Measurements from ENCODE around the gene CEP128.

CEP128 gene

DNA sequence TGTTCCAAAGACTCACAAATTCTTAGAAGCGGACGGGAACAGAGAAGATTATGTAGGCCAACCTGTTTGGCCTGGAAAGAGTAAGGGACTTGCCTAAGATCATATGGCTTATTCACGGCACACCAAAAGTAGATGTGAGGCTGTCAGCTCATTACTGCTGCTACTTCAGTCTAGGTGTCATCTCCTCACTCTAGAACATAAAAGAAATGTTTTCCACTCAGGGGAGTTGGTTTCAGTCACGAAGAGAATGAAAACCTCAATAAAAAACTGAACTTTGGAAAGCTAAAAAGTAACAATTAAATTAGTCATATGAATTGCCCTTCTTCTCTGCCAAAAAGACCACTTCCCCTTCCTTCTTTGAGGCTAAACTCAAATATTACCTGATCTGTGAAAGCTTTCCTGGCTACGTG lies 658 bp upstream of the CEP128 start:
- no peak for DNase-seq (ENCODE audit: low read depth)
- TF ChIP-seq, protein P1, sequence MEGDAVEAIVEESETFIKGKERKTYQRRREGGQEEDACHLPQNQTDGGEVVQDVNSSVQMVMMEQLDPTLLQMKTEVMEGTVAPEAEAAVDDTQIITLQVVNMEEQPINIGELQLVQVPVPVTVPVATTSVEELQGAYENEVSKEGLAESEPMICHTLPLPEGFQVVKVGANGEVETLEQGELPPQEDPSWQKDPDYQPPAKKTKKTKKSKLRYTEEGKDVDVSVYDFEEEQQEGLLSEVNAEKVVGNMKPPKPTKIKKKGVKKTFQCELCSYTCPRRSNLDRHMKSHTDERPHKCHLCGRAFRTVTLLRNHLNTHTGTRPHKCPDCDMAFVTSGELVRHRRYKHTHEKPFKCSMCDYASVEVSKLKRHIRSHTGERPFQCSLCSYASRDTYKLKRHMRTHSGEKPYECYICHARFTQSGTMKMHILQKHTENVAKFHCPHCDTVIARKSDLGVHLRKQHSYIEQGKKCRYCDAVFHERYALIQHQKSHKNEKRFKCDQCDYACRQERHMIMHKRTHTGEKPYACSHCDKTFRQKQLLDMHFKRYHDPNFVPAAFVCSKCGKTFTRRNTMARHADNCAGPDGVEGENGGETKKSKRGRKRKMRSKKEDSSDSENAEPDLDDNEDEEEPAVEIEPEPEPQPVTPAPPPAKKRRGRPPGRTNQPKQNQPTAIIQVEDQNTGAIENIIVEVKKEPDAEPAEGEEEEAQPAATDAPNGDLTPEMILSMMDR (IDR thresholded peaks at IDR 0.05; ENCODE audit: control insufficient read depth, extremely low read depth, insufficient read depth), result no peak
- H3K4me3 ChIP-seq (ENCODE audit: low read depth, low read length), result peak overlapping the region; percentile 76

DNA sequence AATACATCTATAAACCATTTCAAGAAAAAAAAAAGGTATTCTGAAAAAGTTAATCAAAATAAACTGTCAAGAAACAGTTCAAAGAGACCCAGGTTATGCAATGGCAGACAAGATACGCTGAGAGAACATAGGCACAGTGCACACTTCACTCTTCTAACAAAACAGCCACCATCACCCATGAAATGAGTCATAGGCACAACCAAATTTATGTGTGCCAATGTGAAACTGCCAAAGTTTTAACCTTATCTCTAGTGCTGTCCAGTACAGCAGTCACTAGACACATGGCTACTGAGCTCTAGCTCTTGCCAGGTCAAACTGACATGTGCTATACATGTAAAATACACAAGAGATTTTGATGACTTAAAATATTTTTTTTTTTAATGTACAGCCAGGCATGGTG lies 1.4 kb downstream of the CEP128 start:
- no peak for DNase-seq (ENCODE audit: low read depth)
- TF ChIP-seq, protein P1 (IDR thresholded peaks at IDR 0.05; ENCODE audit: control insufficient read depth, extremely low read depth, insufficient read depth), result no peak
- H3K4me3 ChIP-seq (ENCODE audit: low read depth, low read length), result no peak overlapping the region; the same call in 1 of the 2 replicates

DNA sequence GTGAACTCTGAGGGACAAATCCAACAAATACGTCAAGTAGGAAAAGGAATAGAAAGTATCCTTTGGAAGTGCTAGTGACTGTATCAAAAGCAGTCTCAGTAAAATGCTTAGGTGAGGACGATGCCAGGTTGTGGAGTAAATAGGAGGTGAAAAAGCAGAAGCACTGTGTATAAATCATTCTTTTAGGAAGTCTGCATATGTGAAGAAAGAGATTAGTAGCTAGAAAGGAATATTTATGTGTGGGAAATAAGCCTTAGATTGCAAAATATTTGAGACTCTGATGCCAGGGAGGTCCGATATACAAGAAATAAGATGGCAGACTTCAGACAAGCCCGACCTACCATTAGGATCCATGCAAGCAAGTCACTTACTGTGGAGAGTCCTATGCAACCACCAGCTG lies 7.9 kb downstream of the CEP128 start:
- no peak overlapping the region for H3K4me3 ChIP-seq (ENCODE audit: low read depth, low read length)
- TF ChIP-seq, protein P1 (IDR thresholded peaks at IDR 0.05; ENCODE audit: control insufficient read depth, extremely low read depth, insufficient read depth), result no peak

DNA sequence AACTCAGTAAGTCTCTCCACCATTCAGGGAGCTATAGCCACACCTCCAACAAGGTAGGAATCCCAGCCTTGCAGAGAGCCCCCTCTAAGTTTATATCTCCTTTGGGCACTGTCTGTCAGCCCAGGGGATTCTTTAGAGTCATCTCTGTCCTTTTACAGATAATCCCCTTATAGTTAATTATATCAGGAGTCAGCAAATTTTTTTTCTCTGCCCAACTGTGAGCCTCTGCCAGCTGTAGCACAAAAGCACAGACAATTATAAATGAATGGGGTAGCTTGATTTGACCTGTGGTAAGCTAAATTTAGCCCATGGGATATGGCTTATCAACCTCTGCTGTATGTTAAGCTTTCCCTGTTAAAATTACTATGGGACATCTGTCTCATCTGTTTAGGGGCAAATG lies 8.3 kb downstream of the CEP128 start:
- H3K4me3 ChIP-seq (ENCODE audit: low read depth, low read length), result no peak overlapping the region
- DNase-seq (ENCODE audit: low read depth), result no peak
- TF ChIP-seq, protein P1 (IDR thresholded peaks at IDR 0.05; ENCODE audit: control insufficient read depth, extremely low read depth, insufficient read depth), result no peak

More for the DNA sequence above, 7.9 kb downstream of the CEP128 start:
- no peak for DNase-seq (ENCODE audit: low read depth)

DNA sequence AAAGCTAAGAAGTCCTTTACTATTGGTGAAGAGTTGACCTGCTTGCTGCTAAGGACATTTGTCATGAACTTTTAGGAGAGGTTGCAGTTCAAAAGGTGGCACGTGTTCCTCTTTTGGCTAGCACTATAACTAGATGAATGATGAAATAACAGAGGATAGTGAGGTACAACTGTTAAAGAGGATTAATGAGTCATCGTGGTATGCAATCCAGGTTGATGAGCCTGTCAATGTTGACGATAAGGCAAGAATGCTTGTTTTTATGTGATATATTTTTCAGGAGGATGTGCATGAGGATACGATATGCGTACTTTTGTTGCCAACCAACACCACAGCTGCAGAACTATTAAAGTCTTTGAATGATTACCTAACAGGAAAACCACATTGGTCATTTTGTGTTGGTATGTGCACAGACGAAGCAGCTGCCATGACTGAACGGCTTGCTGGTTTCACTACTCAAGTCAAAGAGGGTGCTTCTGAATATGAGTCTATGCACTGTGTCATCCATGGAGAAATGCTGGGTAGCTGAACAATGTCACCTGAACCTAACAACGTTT lies 10.6 kb downstream of the CEP128 start:
- H3K4me3 ChIP-seq (ENCODE audit: low read depth, low read length), result no peak overlapping the region
- TF ChIP-seq, protein P1 (IDR thresholded peaks at IDR 0.05; ENCODE audit: control insufficient read depth, extremely low read depth, insufficient read depth), result no peak
- DNase-seq (ENCODE audit: low read depth), result no peak

DNA sequence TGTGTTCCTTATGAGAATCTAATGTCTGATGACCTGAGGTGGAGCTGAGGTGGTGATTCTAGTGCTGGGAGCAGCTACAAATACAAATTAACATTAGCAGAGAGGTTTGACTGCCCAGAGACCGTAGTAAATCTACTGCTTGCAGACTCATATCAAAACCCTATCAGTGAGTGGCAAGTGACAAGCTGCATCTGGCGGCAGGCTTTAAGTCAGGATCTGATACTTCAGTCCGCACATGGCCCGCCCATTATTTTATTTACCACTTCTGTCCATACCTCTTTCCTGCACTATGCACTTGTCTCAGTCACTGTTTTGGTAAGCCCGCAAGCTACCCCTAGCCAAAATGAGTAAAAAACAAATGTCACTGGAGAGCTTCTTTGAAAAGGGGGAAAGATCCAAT lies 11.4 kb downstream of the CEP128 start:
- no peak for DNase-seq (ENCODE audit: low read depth)
- no peak overlapping the region for H3K4me3 ChIP-seq (ENCODE audit: low read depth, low read length)
- TF ChIP-seq, protein P1 (IDR thresholded peaks at IDR 0.05; ENCODE audit: control insufficient read depth, extremely low read depth, insufficient read depth), result no peak

Measured in LNCaP clone FGC (cell line).